SK-N-SH treated with all-trans-retinoic acid at 6 μM for 48 hours (cell line): Measurements from ENCODE around the gene DEGS2.

Experiments
- CSDC2 ChIP-seq: fragments of 250-450 bp; sonication (Bioruptor Pico); IDR thresholded peaks from 2 replicates; pipeline ENCODE4 v1.5.0; 2020; ENCODE audit warnings: mild to moderate bottlenecking, moderate library complexity
- PPARA ChIP-seq: fragments of 250-450 bp; sonication (Bioruptor Pico); IDR thresholded peaks from 2 replicates; pipeline ENCODE4 v1.5.0; 2020; ENCODE audit warnings: mild to moderate bottlenecking, borderline replicate concordance
- TF ChIP-seq, protein P1 (sequence below): fragments of 250-450 bp; sonication (Bioruptor Pico); IDR thresholded peaks from 2 replicates; pipeline ENCODE4 v1.8.0; 2020; ENCODE audit warnings: mild to moderate bottlenecking, moderate library complexity, borderline replicate concordance

DNA sequence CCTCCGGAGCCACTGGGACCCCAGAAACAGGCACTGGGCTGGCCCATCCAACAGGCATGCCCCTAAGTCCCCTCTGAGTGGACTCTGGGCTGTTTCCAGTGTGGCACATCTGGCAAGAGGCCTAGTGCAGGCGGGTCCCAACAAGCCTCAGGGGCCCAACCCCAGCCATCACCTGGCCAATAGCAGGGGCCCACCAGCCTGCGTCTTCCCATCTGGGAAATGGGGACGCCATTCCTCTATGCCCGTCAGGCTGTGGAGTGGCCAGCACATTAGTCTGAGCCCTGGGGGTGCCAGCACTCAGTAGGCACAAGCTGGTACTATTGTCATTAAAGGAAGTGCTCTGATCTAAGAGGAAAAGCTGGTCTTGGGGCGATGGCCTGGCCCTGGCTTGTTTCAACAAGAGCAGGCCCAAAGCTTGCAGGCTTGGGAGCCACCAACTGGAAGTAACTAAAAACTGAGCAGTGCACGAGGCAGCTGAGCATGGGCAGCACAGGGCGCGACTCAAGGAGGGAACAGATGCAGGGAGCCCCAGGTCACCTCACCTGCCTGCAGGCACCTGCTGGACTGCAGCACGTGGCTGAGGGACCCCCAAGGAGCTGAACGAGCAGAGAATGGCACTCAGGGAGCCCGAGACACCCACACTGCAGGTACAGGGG, 8.4 kb downstream of the DEGS2 start:
- TF ChIP-seq CSDC2 (no peak), PPARA (no peak)
- TF ChIP-seq, protein P1, sequence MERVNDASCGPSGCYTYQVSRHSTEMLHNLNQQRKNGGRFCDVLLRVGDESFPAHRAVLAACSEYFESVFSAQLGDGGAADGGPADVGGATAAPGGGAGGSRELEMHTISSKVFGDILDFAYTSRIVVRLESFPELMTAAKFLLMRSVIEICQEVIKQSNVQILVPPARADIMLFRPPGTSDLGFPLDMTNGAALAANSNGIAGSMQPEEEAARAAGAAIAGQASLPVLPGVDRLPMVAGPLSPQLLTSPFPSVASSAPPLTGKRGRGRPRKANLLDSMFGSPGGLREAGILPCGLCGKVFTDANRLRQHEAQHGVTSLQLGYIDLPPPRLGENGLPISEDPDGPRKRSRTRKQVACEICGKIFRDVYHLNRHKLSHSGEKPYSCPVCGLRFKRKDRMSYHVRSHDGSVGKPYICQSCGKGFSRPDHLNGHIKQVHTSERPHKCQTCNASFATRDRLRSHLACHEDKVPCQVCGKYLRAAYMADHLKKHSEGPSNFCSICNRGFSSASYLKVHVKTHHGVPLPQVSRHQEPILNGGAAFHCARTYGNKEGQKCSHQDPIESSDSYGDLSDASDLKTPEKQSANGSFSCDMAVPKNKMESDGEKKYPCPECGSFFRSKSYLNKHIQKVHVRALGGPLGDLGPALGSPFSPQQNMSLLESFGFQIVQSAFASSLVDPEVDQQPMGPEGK: no peak
